K562 (cell line): Measurements from ENCODE around the gene CSRNP2. TPM values are rescaled to one million over a fixed set of nuclear protein-coding genes. Genes with fewer than 3 reads are reported as not detected.

Source experiments
- CCAR2 ChIP-seq: fragments of 200-400 bp; formaldehyde crosslinking; IDR thresholded peaks from 2 replicates; pipeline ENCODE4 v1.6.1; 2017; ENCODE audit warnings: mild to moderate bottlenecking, low read depth, low read length
- ESRRA ChIP-seq: fragments of 450-650 bp; IDR thresholded peaks from 2 replicates; pipeline ENCODE4 v1.6.1; 2014; ENCODE audit warnings: low read depth, mild to moderate bottlenecking, moderate library complexity, borderline replicate concordance
- L3MBTL2 ChIP-seq: fragments of 450-650 bp; IDR thresholded peaks from 2 replicates; pipeline ENCODE4 v1.6.1; 2016; ENCODE audit warnings: mild to moderate bottlenecking, moderate library complexity
- PTBP1 ChIP-seq: fragments of 200-400 bp; formaldehyde crosslinking; IDR thresholded peaks from 2 replicates; pipeline ENCODE4 v1.6.1; 2017; ENCODE audit warnings: low read depth, low read length
- RFX1 ChIP-seq: fragments of 450-650 bp; IDR thresholded peaks from 2 replicates; pipeline ENCODE4 v1.6.1; 2016; ENCODE audit warnings: mild to moderate bottlenecking, moderate library complexity
- ZNF668 ChIP-seq: fragments of 250-450 bp; sonication (Bioruptor Pico); IDR thresholded peaks from 2 replicates; pipeline ENCODE4 v1.8.0; 2022; ENCODE audit warnings: mild to moderate bottlenecking, inconsistent platforms
- polyA plus RNA-seq, 8 experiments: library from polyadenylated mRNA; depleted of rRNA in 4 of 8; stranded (reverse) in 5 of 8; unstranded in 3 of 8; fragments of >200 nt; fragmentation: Nextera tagmentation in 2 of 8; fragmentation: Illumina TruSeq in 1 of 8; extraction: Ambion mirVana in 2 of 8; extraction: Trizol in 1 of 8; gene quantifications; 2 replicates each; pipeline versions ENCODE4 v1.2.1 to v1.2.3, GENCODE V29; 2011 to 2014; ENCODE audit warnings: inconsistent platforms in 1 of 8, missing spikeins in 1 of 8
- total RNA-seq, 7 experiments: library from RNA; depleted of rRNA in 6 of 7; stranded (reverse); fragments of >200 nt in 6 of 7; fragmentation: Illumina TruSeq in 2 of 7; extraction: Trizol in 2 of 7; gene quantifications; 2 replicates each; pipeline versions ENCODE4 v1.2.1 to v1.2.3, GENCODE V29; 2011 to 2021; ENCODE audit warnings: low replicate concordance in 1 of 7
- TF ChIP-seq, protein P1 (sequence below), 2 experiments: fragments of 450-650 bp in 1 of 2; sonication (generic) in 1 of 2; formaldehyde crosslinking in 1 of 2; IDR thresholded peaks; 2 replicates each; pipeline versions ENCODE4 v1.7.1 to v1.9.0; 2016 to 2022; ENCODE audit warnings: inconsistent platforms in 1 of 2, mild to moderate bottlenecking in 1 of 2, missing genetic modification reagents in 1 of 2
- TF ChIP-seq, protein P2 (sequence below): IDR thresholded peaks from 3 replicates; pipeline ENCODE4 v1.6.1; 2011; ENCODE audit warnings: borderline replicate concordance, mild to moderate bottlenecking, moderate library complexity; ENCODE audit not compliant: insufficient read length; ENCODE audit errors: extremely low read depth
- TF ChIP-seq, protein P3 (sequence below): sonication (generic); formaldehyde crosslinking; IDR thresholded peaks from 2 replicates; pipeline ENCODE4 v1.8.1; 2023; ENCODE audit warnings: mild to moderate bottlenecking, missing genetic modification reagents

Gene CSRNP2
- total and polyA plus RNA-seq, 9 of the 15 experiments (the other 6 are each of a cell fraction or from before 2014, with no cell fraction given), result 1.6 to 13.9 (median 5.9) TPM

DNA sequence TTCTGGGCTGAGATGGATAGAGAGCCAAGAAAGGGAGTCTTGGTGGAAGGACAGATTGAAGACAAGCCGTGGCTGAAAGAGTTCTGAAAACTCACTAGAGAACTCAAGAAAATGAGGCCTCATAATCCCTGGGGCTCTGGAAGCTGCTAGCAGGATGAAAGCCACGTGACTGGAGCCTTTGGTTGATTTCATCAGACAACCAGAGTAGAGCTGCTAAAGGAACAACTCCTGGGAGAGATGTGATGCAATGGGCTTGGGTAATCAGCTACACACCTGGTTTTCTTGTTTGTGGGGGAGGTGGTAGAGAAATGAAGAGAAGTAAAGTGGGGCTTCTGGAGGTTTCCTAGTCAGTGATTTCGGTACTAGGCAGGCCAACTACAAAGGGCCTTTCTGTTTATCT, 13.4 kb downstream of the CSRNP2 start (continued):
- TF ChIP-seq, protein P1, sequence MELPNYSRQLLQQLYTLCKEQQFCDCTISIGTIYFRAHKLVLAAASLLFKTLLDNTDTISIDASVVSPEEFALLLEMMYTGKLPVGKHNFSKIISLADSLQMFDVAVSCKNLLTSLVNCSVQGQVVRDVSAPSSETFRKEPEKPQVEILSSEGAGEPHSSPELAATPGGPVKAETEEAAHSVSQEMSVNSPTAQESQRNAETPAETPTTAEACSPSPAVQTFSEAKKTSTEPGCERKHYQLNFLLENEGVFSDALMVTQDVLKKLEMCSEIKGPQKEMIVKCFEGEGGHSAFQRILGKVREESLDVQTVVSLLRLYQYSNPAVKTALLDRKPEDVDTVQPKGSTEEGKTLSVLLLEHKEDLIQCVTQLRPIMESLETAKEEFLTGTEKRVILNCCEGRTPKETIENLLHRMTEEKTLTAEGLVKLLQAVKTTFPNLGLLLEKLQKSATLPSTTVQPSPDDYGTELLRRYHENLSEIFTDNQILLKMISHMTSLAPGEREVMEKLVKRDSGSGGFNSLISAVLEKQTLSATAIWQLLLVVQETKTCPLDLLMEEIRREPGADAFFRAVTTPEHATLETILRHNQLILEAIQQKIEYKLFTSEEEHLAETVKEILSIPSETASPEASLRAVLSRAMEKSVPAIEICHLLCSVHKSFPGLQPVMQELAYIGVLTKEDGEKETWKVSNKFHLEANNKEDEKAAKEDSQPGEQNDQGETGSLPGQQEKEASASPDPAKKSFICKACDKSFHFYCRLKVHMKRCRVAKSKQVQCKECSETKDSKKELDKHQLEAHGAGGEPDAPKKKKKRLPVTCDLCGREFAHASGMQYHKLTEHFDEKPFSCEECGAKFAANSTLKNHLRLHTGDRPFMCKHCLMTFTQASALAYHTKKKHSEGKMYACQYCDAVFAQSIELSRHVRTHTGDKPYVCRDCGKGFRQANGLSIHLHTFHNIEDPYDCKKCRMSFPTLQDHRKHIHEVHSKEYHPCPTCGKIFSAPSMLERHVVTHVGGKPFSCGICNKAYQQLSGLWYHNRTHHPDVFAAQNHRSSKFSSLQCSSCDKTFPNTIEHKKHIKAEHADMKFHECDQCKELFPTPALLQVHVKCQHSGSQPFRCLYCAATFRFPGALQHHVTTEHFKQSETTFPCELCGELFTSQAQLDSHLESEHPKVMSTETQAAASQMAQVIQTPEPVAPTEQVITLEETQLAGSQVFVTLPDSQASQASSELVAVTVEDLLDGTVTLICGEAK (IDR thresholded peaks at IDR 0.05), result no peak
- TF ChIP-seq, protein P1 (CRISPR knock-in tag; IDR thresholded peaks at IDR 0.05), result no peak
- TF ChIP-seq, protein P2, sequence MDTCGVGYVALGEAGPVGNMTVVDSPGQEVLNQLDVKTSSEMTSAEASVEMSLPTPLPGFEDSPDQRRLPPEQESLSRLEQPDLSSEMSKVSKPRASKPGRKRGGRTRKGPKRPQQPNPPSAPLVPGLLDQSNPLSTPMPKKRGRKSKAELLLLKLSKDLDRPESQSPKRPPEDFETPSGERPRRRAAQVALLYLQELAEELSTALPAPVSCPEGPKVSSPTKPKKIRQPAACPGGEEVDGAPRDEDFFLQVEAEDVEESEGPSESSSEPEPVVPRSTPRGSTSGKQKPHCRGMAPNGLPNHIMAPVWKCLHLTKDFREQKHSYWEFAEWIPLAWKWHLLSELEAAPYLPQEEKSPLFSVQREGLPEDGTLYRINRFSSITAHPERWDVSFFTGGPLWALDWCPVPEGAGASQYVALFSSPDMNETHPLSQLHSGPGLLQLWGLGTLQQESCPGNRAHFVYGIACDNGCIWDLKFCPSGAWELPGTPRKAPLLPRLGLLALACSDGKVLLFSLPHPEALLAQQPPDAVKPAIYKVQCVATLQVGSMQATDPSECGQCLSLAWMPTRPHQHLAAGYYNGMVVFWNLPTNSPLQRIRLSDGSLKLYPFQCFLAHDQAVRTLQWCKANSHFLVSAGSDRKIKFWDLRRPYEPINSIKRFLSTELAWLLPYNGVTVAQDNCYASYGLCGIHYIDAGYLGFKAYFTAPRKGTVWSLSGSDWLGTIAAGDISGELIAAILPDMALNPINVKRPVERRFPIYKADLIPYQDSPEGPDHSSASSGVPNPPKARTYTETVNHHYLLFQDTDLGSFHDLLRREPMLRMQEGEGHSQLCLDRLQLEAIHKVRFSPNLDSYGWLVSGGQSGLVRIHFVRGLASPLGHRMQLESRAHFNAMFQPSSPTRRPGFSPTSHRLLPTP, result no peak
- TF ChIP-seq RFX1 (no peak), L3MBTL2 (peak; percentile 89), ESRRA (no peak), PTBP1 (no peak), ZNF668 (no peak), CCAR2 (no peak)
- TF ChIP-seq, protein P3, sequence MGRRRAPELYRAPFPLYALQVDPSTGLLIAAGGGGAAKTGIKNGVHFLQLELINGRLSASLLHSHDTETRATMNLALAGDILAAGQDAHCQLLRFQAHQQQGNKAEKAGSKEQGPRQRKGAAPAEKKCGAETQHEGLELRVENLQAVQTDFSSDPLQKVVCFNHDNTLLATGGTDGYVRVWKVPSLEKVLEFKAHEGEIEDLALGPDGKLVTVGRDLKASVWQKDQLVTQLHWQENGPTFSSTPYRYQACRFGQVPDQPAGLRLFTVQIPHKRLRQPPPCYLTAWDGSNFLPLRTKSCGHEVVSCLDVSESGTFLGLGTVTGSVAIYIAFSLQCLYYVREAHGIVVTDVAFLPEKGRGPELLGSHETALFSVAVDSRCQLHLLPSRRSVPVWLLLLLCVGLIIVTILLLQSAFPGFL, result no peak
